ENCODE measurements around the gene MCCC2. TPM values are rescaled to one million over a fixed set of nuclear protein-coding genes. Genes with fewer than 3 reads are reported as not detected.
"Not testable (repeated sequence)": the region's sequence is repeated elsewhere in the genome, so short reads cannot be mapped to it uniquely, and the experiment has no call there.

Gene MCCC2
- total and polyA plus RNA-seq, 2 of the 8 experiments (the other 6 are each of a cell fraction or from before 2014, with no cell fraction given): 71.7 to 86.6 TPM

DNA sequence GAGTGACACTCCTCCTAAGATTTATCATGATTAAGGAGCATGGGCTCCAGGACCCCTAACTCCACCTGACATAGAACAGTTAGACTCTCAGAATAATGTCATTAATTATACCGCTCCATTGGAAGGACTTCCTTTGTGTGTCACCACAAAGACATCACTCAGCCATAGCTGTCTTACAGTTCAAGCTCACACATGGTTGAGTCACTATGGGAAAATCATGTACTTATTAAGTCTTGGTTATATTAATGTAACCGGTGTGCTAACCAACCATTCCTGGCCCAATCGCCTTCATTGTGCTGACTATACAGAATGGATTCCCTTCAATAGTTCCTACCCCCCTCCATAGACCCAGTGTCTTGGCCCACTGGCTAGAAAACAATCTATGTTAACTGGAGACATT lies 10.9 kb upstream of the MCCC2 start (continued):
- TF ChIP-seq, protein P1, sequence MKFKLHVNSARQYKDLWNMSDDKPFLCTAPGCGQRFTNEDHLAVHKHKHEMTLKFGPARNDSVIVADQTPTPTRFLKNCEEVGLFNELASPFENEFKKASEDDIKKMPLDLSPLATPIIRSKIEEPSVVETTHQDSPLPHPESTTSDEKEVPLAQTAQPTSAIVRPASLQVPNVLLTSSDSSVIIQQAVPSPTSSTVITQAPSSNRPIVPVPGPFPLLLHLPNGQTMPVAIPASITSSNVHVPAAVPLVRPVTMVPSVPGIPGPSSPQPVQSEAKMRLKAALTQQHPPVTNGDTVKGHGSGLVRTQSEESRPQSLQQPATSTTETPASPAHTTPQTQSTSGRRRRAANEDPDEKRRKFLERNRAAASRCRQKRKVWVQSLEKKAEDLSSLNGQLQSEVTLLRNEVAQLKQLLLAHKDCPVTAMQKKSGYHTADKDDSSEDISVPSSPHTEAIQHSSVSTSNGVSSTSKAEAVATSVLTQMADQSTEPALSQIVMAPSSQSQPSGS (IDR thresholded peaks at IDR 0.05; ENCODE audit: low read length): no peak
- no peak for TF ChIP-seq CTBP2 (IDR thresholded peaks at IDR 0.05; ENCODE audit: borderline replicate concordance, insufficient read depth, insufficient read length, low read length)
- TF ChIP-seq FOSL1 (IDR thresholded peaks at IDR 0.05; ENCODE audit: insufficient read depth, low read depth, low read length): no peak
- no peak for TF ChIP-seq KDM5A (IDR thresholded peaks at IDR 0.05; ENCODE audit: low read length)
- no peak for TF ChIP-seq SRF (IDR thresholded peaks at IDR 0.05; ENCODE audit: low read depth, low read length)
- no peak for TF ChIP-seq CHD1 (IDR thresholded peaks at IDR 0.05; ENCODE audit: low read depth, low read length)

DNA sequence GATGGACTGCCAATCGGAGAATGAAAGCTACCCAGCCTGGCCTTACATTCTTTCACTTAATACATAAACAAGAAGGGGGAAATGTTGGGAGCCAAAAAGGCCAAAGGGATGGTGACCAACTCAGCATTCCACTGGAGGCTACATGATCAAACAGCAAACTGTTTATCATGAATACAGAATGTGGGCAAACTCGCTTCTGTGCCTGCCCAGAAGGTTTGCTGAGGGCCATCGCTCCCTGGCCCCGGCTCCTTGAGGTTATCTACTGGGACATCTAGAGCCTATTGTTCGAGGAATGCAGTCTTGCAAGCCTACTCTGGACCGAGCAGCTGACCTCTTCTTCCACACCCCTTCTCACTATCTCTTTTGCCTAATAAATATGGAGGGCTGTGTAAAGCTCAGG lies 9.3 kb upstream of the MCCC2 start:
- not testable (repeated sequence) for FAIRE-seq; H4K20me1 ChIP-seq (replicated peaks in 1 of 2; ENCODE audit: control insufficient read depth in 1 of 2, insufficient read depth in 2 of 2, low read length in 2 of 2)
- 95% methylated on average over 6 of the region's 6 CpGs; no CpG with 5 or more reads in 1 of the 2 experiments for WGBS, 2 experiments (ENCODE audit: extremely low coverage in 1 of 2, insufficient coverage in 1 of 2, insufficient read length in 1 of 2, insufficient replicate concordance in 2 of 2, low coverage in 1 of 2, low lambda C conversion rate in 2 of 2, missing lambda C conversion rate in 1 of 2)

More for the DNA sequence above, 9.3 kb upstream of the MCCC2 start:
- DNase-seq (ENCODE audit: low read depth in 1 of 2, low spot score in 2 of 2); H2BK5ac ChIP-seq (ENCODE audit: low read depth, low read length); H4K8ac ChIP-seq (ENCODE audit: extremely low read depth, insufficient read depth, low read length); H3K27me3 ChIP-seq (replicated peaks in 1 of 4; ENCODE audit: control insufficient read depth in 3 of 4, extremely low read depth in 1 of 4, insufficient read depth in 3 of 4, low read length in 3 of 4); H3K4me2 ChIP-seq (ENCODE audit: insufficient read depth in 1 of 2, low read depth in 2 of 2, low read length in 2 of 2); H2BK15ac ChIP-seq (ENCODE audit: low read length); H3K56ac ChIP-seq (replicated peaks; ENCODE audit: insufficient read length, low read depth, low read length); H2AK5ac ChIP-seq (ENCODE audit: low read depth, low read length); H3K79me2 ChIP-seq (ENCODE audit: control insufficient read depth in 1 of 2, insufficient read depth in 2 of 2, low read length in 2 of 2); H3K23me2 ChIP-seq (ENCODE audit: low read depth, low read length); H3K18ac ChIP-seq (ENCODE audit: extremely low read depth, low read length); H2AFZ ChIP-seq (ENCODE audit: low read length); H3K79me1 ChIP-seq (ENCODE audit: low read depth, low read length); H2BK12ac ChIP-seq (ENCODE audit: low read depth, low read length); H3K36me3 ChIP-seq (ENCODE audit: control insufficient read depth in 2 of 4, insufficient read depth in 4 of 4, low read length in 3 of 4); H3K27ac ChIP-seq (ENCODE audit: low read depth, low read length); H3K4ac ChIP-seq (replicated peaks; ENCODE audit: insufficient read length, low read depth, low read length); H2BK20ac ChIP-seq (ENCODE audit: low read length); H3K9me3 ChIP-seq (ENCODE audit: insufficient read depth in 2 of 2, low read depth in 1 of 2, low read length in 1 of 2); H4K5ac ChIP-seq (ENCODE audit: insufficient read length, low read depth, low read length); H3K9ac ChIP-seq (replicated peaks in 1 of 4; ENCODE audit: extremely low read depth in 1 of 4, low read depth in 3 of 4, low read length in 3 of 4); H3K4me1 ChIP-seq (replicated peaks in 1 of 4; ENCODE audit: control insufficient read depth in 3 of 4, insufficient read depth in 4 of 4, low read length in 3 of 4); H3K23ac ChIP-seq (ENCODE audit: insufficient read length); H3K4me3 ChIP-seq (ENCODE audit: extremely low read depth in 1 of 4, insufficient read depth in 2 of 4, low read depth in 3 of 4, low read length in 4 of 4); H2BK120ac ChIP-seq (replicated peaks; ENCODE audit: low read depth, low read length); H4K91ac ChIP-seq (replicated peaks; ENCODE audit: insufficient read length, low read length); H3K14ac ChIP-seq (ENCODE audit: insufficient read length): not testable (repeated sequence)
- ChIA-PET CTCF (ENCODE audit: partially characterized antibody) (interaction anchor here (1.1 kb wide), 1 partner anchor 23 kb away, joined by 4 read pairs; no protein-coding TSS in a partner anchor), POLR2A (ENCODE audit: partially characterized antibody) (interaction anchor here (1.9 kb wide), 1 partner anchor 9 kb away, joined by 9 read pairs; the partner anchor contains the start of gene MCCC2)

Data from H1 (cell line).